GM21390 (cell line): ENCODE data around the gene RNASE8.

Source experiments
- ATAC-seq: cut with Tn5 transposase; IDR thresholded peaks from one replicate; pipeline ENCODE4 v1.9.1; 2021; ENCODE audit not compliant: unreplicated experiment

RNASE8 gene

DNA sequence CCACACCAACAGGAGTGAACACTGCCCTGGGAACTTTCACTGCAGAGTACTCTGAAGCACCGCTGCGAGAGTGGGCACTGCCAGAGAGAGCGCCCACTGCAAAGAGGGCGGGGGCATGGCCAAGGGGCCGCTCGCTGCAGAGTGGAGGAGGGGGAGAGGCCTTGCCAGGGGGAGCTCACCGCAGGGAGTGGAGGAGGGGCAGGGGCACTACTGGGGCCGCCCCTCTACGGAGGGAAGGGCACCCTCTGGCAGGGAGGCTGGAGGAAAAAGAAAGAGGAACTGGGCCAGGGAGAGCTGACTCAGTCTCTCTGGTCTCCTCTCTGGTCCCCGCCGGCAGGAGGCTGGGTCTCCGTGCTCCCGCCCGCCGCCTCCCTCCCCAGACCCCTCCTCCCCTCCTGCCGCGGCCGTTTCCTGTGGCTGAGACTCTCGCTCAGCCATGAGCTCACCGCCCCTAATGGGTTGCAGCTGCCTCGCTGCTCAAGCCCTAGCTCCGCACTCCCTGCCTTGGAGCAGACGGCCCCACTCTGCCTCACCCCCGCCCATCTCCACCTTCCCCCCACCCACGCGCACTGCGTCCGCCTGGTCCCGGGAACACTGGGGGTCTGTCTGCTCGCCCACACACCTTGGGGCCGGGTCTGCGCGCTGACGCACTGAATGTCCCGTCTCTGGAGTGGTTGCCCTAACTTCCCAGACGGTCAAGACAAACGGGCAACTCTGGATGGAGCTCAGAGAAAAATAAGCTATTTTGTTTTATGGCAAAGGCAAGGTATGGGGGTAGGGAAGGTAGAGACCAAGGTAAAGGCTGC, 13.8 kb downstream of the RNASE8 start:
- peak; percentile 75 for ATAC-seq

DNA sequence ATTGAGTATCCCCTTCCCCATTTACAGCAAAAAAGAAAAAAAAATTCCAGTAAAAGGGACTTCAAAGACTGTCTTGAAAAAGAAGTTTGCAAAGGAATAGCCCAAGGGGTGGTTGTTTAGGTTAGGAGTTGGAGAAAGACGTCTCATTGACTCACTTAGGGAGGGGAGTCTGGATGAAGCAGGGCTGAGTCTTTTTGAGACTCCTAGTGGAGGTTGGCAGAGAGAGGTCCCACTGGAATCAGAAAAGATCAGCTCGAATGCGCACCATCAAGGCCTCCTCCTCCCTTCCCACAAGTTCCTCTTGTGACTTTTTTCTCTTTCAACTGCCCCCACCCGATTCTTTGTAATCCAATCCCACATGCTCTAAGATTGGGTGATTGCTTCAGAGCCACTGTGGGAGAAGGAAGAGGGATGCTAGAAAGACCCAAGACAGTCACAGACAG, 14.4 kb downstream of the RNASE8 start:
- no peak for ATAC-seq

DNA sequence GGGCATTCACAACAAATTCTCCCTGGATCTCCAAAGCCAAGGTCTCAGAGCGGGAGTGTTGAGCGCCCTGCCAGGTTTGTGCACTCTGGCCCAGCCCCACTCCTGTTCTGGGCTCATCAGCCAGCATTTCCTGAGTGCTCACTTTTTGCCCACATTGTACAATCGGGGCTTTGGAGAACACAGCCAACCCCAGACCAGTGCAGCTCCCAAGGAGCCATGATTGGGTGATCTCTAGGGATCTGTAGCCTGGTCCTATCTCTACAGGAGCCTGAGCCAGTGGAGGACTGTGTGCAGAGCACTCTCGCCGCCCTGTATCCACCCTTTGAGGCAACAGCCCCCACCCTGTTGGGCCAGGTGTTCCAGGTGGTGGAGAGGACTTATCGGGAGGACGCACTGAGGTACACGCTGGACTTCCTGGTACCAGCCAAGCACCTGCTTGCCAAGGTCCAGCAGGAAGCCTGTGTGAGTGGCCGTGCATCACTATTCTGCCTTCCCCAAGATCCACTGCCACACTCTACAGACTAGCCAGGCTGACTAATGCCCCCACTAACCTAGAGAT, 15.2 kb downstream of the RNASE8 start:
- ATAC-seq: no peak

DNA sequence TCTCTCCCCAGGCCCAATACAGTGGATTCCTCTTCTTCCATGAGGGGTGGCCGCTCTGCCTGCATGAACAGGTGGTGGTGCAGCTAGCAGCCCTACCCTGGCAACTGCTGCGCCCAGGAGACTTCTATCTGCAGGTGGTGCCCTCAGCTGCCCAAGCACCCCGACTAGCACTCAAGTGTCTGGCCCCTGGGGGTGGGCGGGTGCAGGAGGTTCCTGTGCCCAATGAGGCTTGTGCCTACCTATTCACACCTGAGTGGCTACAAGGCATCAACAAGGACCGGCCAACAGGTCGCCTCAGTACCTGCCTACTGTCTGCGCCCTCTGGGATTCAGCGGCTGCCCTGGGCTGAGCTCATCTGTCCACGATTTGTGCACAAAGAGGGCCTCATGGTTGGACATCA, 16.3 kb downstream of the RNASE8 start:
- no peak for ATAC-seq

DNA sequence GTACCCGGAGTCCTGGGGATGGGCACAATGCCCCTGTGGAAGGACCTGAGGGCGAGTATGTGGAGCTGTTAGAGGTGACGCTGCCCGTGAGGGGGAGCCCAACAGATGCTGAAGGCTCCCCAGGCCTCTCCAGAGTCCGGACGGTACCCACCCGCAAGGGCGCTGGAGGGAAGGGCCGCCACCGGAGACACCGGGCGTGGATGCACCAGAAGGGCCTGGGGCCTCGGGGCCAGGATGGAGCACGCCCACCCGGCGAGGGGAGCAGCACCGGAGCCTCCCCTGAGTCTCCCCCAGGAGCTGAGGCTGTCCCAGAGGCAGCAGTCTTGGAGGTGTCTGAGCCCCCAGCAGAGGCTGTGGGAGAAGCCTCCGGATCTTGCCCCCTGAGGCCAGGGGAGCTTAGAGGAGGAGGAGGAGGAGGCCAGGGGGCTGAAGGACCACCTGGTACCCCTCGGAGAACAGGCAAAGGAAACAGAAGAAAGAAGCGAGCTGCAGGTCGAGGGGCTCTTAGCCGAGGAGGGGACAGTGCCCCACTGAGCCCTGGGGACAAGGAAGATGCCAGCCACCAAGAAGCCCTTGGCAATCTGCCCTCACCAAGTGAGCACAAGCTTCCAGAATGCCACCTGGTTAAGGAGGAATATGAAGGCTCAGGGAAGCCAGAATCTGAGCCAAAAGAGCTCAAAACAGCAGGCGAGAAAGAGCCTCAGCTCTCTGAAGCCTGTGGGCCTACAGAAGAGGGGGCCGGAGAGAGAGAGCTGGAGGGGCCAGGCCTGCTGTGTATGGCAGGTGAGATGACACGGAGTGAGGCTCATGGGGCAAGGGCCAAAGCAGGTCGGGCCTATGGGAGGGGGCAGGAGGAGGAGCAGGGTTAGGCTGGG, 17.0 kb downstream of the RNASE8 start:
- no peak for ATAC-seq

DNA sequence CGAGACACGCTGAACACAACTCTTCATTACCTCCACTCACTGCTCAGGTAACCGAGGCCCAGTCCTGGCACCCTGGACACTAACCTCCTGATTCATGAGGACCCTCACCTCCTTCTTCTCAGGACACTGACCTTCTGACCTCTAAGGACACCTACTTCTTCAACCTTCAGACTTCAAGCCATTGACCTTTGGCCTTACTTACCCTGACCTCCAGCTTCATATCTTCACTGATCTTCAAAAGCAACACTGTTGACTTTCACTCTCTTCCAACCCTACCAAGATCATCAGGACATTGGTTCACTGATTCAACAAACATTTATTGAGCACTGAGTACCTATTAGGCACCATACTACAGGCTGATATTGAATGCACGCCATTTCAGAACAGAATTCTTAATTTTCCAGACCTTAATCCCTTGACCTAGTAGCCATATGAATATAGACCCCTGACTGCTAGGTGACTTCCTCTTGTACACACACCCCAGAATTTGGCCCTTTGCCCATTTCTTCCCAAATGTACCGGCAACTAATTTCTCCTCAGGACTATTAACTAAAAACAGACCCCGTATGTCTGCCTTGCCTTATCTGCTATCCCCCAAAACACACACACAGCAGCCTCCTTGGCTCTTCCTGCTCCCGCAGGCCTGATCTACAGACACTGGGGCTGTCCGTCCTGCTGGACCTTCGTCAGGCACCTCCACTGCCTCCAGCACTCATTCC, 18.3 kb downstream of the RNASE8 start:
- no peak for ATAC-seq

DNA sequence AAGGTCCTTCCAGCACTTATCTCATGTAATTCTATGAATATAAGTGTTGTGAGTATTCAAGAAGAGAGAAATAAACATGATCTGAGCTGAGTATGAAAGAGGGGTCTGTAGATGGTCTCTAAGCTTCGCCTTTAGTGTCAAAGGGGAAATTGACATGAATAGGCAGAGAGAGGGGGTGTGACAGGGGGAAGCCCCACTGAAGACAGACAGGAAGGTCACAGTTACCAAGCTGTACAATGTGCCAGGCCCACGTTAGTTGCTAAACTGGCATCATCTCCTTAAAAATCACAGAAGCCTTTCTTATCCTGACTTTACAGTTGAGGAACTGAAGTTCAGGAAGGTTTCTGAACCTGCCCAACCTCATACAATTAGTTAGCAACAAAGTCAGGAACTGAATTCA, 20.1 kb downstream of the RNASE8 start:
- no peak for ATAC-seq

DNA sequence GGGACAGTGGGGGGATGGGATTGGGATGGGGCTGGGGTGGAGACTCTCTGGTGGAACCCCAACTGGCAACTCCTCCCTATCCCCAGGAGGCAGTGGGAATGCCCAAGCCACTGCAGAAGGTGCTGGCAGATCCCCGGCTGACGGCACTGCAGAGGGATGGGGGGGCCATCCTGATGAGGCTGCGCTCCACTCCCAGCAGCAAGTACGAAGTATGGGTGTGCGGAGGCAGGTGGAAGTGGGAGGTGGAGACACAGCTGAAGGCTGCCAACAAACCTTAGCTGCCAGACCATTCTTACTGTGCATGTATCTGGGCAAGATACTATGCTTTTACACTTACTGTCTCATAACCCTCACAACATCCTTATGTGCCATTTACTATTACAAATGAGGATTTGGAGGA, 20.7 kb downstream of the RNASE8 start:
- ATAC-seq: no peak

DNA sequence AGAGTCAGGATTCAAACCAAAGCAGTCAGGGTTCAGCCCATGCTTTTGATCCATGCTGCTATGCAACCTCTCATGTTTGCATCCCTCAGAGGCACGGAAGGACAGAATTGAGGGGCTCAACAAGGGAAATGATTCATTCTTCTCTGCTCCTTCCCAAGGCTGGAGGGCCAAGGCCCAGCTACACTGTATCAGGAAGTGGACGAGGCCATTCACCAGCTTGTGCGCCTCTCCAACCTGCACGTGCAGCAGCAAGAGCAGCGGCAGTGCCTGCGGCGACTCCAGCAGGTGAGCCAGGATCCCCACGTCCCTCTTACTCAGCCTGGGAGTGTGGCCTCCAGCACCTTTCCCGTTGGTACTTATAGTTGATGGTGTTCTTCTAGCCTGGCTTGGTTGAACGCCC, 21.1 kb downstream of the RNASE8 start:
- ATAC-seq: no peak

DNA sequence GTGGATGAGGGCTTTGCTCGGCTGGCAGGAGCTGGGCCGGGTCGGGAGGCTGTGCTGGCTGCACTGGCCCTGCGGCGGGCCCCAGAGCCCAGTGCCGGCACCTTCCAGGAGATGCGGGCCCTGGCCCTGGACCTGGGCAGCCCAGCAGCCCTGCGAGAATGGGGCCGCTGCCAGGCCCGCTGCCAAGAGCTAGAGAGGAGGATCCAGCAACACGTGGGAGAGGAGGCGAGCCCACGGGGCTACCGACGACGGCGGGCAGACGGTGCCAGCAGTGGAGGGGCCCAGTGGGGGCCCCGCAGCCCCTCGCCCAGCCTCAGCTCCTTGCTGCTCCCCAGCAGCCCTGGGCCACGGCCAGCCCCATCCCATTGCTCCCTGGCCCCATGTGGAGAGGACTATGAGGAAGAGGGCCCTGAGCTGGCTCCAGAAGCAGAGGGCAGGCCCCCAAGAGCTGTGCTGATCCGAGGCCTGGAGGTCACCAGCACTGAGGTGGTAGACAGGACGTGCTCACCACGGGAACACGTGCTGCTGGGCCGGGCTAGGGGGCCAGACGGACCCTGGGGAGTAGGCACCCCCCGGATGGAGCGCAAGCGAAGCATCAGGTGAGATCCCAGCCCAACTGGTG, 24.0 kb downstream of the RNASE8 start:
- ATAC-seq: no peak

DNA sequence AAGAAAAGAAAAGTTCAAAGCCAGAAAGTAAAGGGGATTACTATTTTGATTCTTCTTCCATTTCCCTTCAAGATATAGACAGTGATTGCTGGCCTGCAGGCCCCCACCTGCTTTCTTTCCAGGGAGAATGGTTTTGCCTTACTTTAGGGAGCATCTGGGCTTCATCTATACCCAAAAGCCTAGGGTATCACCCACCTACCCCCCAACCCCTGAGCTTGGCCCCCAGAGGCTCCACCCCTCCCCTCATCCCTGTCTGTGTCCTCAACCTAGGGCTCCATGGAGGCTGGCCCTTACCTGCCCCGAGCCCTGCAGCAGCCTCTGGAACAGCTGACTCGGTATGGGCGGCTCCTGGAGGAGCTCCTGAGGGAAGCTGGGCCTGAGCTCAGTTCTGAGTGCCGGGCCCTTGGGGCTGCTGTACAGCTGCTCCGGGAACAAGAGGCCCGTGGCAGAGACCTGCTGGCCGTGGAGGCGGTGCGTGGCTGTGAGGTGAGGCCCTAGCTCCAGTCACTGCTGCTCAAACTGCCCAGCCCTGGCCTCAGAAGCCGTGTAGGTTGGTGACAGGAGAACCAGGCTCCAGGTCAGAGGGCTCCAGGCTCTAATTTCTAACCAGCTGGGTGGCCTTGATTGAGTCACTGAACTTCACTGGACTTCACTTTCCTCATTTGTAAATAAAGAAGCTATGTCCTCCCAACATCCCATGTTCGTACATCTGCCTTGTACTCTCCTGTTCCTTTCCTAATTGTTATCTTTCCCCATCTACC, 26.1 kb downstream of the RNASE8 start:
- no peak for ATAC-seq

DNA sequence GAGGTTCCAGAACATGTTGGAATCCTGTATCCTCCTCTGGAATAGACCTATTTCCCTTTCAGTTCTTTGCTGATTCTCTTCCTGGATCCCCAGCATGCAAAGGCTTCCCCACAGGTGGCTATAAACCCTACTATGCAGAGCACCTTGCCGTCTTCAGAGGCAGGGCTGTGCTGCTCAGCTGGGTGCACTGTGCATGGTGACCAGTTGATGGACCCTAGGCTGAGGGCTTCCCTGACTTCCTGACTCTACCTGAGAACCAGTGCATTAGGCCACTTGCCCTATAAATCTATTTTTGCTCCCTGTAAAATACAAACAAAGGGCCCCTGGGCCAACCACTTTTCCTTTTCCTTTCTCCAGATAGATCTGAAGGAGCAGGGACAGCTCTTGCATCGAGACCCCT, 26.8 kb downstream of the RNASE8 start:
- no peak for ATAC-seq

DNA sequence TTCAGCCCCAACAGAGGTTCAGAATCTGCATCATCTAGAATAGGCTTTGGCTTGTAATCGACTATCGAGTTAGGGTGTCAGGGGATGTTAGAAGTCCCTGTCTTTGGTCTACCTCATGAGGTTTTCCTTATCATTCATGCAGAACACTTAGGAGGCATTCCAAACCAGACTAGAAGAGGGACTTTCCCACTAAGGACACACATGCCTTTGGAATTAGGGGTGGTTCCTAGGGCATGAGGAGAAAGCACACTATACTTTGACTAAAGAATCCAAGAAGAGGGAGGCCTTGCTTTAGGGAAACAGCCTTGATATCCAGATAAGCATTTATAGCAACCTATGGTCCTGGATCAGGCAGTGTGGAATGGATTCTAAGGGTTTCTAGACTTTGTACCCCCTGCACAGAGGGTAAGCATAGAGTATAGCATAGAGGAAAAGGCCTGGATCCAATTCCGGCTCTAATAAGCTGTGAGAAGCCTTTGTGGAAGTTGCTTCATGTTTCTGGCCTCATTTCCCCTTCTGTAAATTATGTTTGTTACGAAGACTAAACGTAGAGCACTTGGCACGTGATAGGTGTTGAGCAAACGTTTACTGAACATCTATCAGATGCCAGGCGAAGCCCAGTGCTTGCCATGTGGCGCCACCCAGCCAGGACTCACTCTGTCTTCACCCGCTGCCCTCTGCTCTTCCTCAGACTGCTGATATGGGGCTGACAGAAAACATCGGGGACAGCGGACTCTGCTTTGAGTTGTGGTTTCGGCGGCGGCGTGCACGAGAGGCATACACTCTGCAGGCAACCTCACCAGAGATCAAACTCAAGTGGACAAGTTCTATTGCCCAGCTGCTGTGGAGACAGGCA, 27.6 kb downstream of the RNASE8 start:
- no peak for ATAC-seq

DNA sequence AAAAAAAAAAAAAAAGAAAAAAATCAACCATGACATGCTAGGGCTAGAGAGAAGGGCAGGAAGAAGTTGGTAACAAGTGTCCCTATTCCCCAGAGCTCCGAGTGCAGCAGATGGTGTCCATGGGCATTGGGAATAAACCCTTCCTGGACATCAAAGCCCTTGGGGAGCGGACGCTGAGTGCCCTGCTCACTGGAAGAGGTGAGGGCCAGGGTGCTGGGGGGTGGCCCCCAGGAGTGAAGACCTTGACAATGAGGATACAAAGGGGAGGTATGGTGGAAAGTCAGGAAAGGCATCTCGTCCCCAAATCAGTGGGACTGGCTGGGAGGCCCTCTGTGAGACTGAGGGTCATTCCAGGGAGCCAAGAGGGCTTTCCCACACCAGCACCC, 29.3 kb downstream of the RNASE8 start:
- no peak for ATAC-seq

DNA sequence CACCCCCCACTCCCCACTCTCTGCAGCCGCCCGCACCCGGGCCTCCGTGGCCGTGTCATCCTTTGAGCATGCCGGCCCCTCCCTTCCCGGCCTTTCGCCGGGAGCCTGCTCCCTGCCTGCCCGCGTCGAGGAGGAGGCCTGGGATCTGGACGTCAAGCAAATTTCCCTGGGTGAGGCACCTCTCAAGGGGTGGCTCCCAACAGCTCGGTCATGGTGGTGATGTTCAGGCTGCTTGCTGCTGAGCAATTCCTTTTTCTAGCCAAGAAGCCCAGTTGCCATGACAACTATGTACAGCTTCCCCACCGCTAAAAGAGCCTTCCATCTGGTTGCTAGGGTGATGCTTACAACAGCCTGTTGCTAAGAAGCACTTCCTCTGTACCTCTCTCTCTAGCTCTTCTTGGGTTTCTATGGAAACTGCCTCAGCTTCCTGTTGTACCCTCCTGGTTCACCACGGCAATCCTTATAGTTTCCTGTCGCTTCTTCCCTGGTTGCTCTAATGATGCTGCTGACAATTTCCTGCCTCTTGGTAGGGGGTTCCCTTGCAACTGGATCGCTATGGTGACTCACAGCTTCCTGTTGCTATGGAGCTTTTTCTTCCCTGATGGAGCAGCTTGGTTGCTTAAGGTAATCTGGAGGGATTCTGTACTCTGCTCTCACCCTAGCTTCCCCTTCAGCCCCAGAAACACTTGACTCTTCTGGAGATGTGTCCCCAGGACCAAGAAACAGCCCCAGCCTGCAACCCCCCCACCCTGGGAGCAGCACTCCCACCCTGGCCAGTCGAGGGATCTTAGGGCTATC, 29.9 kb downstream of the RNASE8 start:
- peak; percentile 44 for ATAC-seq

DNA sequence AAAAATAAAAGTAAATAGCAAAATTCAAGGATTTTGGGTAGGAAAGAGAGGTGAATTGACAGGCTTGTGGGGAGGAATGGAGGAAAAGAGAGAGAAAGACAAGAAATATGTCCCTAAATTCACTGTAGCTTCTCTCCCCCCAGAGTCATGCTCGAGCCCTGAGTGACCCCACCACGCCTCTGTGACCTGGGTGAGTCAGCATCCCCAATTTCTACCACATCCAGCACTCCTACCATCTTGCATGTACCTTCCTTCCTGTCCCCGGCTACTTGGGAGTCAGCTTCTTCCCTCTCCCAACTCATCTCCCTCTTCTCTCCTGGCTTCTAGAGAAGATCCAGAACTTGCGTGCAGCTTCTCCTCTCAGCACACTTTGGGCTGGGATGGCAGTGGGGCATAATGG, 31.1 kb downstream of the RNASE8 start:
- no peak for ATAC-seq

DNA sequence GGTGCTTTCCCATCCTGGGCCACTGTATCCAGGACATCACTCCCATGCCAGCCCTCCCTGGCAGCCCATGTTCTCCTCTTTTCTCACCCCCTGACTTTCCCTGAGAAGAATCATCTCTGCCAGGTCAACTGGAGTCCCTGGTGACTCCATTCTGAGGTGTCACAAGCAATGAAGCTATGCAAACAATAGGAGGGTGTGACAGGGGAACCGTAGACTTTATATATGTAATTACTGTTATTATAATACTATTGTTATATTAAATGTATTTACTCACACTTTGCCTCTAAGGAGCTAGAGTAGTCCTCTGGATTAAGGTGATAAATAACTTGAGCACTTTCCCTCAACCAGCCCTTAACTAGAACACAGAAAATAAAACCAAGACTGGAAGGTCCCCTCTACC, 31.6 kb downstream of the RNASE8 start:
- ATAC-seq: no peak

DNA sequence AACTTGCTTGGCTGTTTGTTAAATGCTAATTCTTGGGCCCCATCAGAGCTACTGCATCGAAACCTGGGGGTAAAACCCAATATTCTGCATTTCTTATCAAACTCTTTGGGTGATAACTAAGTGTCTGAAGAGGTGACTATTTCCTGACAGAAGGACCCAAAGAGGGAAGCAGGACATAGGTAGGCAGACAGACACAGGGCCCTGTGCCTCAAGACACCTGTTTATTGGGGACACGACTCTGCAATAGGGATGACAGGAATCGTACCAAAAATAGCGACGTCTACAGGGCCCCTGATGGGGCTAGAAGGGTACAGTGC, 32.2 kb downstream of the RNASE8 start:
- ATAC-seq: no peak
